Mucosa of rectum (tissue), 2 donors: Measurements from ENCODE around the gene METTL8.

Experiments
- H3K27ac ChIP-seq, 2 donors: one replicate each; pipeline ENCODE4 v1.7.0; 2013; ENCODE audit warnings: inconsistent platforms in 2 of 2, low read depth in 2 of 2, low read length in 2 of 2
- H3K27me3 ChIP-seq, 2 donors: one replicate each; pipeline ENCODE4 v1.7.0; 2013; ENCODE audit warnings: low read length in 2 of 2; ENCODE audit not compliant: control insufficient read depth in 2 of 2, insufficient read depth in 2 of 2
- H3K36me3 ChIP-seq, 2 donors: one replicate each; pipeline ENCODE4 v1.7.0; 2013; ENCODE audit warnings: low read length in 2 of 2; ENCODE audit not compliant: control insufficient read depth in 2 of 2, insufficient read depth in 2 of 2
- H3K4me1 ChIP-seq, 2 donors: one replicate each; pipeline ENCODE4 v1.7.0; 2013; ENCODE audit warnings: low read length in 2 of 2, mild to moderate bottlenecking in 1 of 2; ENCODE audit not compliant: control insufficient read depth in 2 of 2, insufficient read depth in 2 of 2
- H3K4me3 ChIP-seq, 2 donors: one replicate each; pipeline ENCODE4 v1.7.0; 2013; ENCODE audit warnings: low read length in 2 of 2
- H3K9ac ChIP-seq, 2 donors: one replicate each; pipeline ENCODE4 v1.7.0; 2013; ENCODE audit warnings: low read length in 2 of 2, low read depth in 1 of 2, mild to moderate bottlenecking in 1 of 2
- H3K9me3 ChIP-seq, 2 donors: one replicate each; pipeline ENCODE4 v1.7.0; 2013; ENCODE audit warnings: low read length in 2 of 2; ENCODE audit not compliant: control insufficient read depth in 2 of 2
- donor health status: healthy.
- donor health status: Normal muscosa, but diverticular disease.

METTL8 gene

GRCh38 chr2:171433763-171434012, at the start of gene METTL8:
Gene METTL8, minus strand, starts transcription at chr2:171433990. Its CDS starts 41,805 bp downstream, at chr2:171392185.
- Histone ChIP-seq H3K4me3 (peak within 1 kb of the TSS; percentile 91 to 94), H3K27ac (peak within 1 kb of the TSS; percentile 98 to 99), H3K9me3 (no peaks in the 10 kb centered on the region), H3K27me3 (no peaks in the 10 kb centered on the region), H3K36me3 (peaks cover 9 to 11% of the 10 kb centered on the region in 2 donors), H3K4me1 (peaks cover 16 to 17% of the 10 kb centered on the region in 2 donors), H3K9ac (peak within 1 kb of the TSS; percentile 89 to 96)

DNA sequence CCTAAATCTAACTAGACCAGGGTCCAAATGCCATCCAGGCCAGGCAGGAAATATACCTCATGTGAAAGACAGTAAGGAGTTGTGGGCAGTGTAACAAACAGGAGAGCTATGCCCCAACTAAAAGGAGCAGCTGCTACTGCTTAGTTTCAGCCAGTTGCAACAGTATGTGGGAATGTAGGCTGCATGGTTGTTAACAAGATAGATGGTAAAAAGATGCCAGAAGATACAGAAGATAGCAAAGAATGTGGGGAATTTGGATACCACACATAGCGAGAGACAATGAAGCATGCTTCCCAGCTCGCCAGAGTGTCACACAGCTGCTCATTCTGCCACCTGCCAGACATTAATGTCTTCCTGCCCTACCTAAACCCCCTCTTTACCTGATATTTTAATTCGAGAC, 49.1 kb upstream of the METTL8 start:
- Histone ChIP-seq H3K4me3 (no peak overlapping the region), H3K36me3 (peaks cover 6 to 11% of the 10 kb centered on the region in 2 donors), H3K9me3 (no peaks in the 10 kb centered on the region)

GRCh38 chr2:171482308-171482707, 48.5 kb upstream of the METTL8 start:
- Histone ChIP-seq H3K27ac (no peak overlapping the region), H3K4me1 (no peaks in the 10 kb centered on the region), H3K9ac (no peak overlapping the region), H3K27me3 (no peaks in the 10 kb centered on the region), H3K36me3 (peaks cover 6 to 11% of the 10 kb centered on the region in 2 donors), H3K9me3 (no peaks in the 10 kb centered on the region), H3K4me3 (no peak overlapping the region)

More for the DNA sequence above, 49.1 kb upstream of the METTL8 start:
- H3K27ac ChIP-seq = no peak overlapping the region
- no peaks in the 10 kb centered on the region for H3K4me1 ChIP-seq
- no peaks in the 10 kb centered on the region for H3K27me3 ChIP-seq
- H3K9ac ChIP-seq = no peak overlapping the region

- H3K36me3 ChIP-seq = peaks cover 6 to 11% of the 10 kb centered on the region in 2 donors
- no peak overlapping the region for H3K27ac ChIP-seq
- no peak overlapping the region for H3K4me3 ChIP-seq
- no peaks in the 10 kb centered on the region for H3K4me1 ChIP-seq
- H3K27me3 ChIP-seq = no peaks in the 10 kb centered on the region
- no peak overlapping the region for H3K9ac ChIP-seq
- H3K9me3 ChIP-seq = no peaks in the 10 kb centered on the region
Observed at GRCh38 chr2:171480908-171481307, 47.1 kb upstream of the METTL8 start.

GRCh38 chr2:171479154-171479814, 45.5 kb upstream of the METTL8 start:
- Histone ChIP-seq H3K9me3 (no peaks in the 10 kb centered on the region), H3K27ac (no peak overlapping the region), H3K9ac (no peak overlapping the region), H3K27me3 (no peaks in the 10 kb centered on the region), H3K4me1 (no peaks in the 10 kb centered on the region), H3K4me3 (no peak overlapping the region), H3K36me3 (peaks cover 6 to 17% of the 10 kb centered on the region in 2 donors)

DNA sequence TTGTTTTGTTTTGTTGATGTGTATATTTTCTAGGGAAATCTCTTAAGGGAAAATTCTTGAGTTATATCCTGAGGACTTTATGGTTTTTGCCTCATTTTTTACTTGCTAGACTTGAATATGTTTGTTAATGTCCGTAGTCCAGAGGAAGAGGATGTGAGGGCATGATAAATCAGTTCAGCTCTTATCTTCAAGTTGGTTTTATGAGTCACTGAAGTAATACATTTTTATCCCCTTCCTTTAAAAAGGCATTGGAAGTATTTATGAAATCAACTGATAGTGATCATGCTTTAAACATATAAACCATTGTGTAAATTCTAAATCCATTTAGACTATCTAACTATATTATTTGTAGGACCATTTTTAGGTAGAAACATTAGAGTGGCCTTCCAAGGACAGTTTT, 44.6 kb upstream of the METTL8 start:
- Histone ChIP-seq H3K27me3 (no peaks in the 10 kb centered on the region), H3K36me3 (peaks cover 6 to 18% of the 10 kb centered on the region in 2 donors), H3K4me1 (no peaks in the 10 kb centered on the region), H3K9me3 (no peaks in the 10 kb centered on the region), H3K9ac (no peak overlapping the region), H3K4me3 (no peak overlapping the region), H3K27ac (no peak overlapping the region)

- no peaks in the 10 kb centered on the region for H3K9me3 ChIP-seq
- H3K9ac ChIP-seq = no peak overlapping the region
- H3K27me3 ChIP-seq = no peaks in the 10 kb centered on the region
- H3K27ac ChIP-seq = no peak overlapping the region
- no peak overlapping the region for H3K4me3 ChIP-seq
- H3K36me3 ChIP-seq = peaks cover 6 to 17% of the 10 kb centered on the region in 2 donors
- no peaks in the 10 kb centered on the region for H3K4me1 ChIP-seq
Observed at GRCh38 chr2:171475979-171476378, 42.2 kb upstream of the METTL8 start.

GRCh38 chr2:171470129-171470528, 36.3 kb upstream of the METTL8 start:
- Histone ChIP-seq H3K36me3 (peaks cover 14 to 30% of the 10 kb centered on the region in 2 donors), H3K9me3 (no peaks in the 10 kb centered on the region), H3K27ac (no peak overlapping the region), H3K4me1 (no peaks in the 10 kb centered on the region), H3K27me3 (no peaks in the 10 kb centered on the region), H3K9ac (no peak overlapping the region), H3K4me3 (no peak overlapping the region)

- Histone ChIP-seq H3K9ac (no peak overlapping the region), H3K27me3 (no peaks in the 10 kb centered on the region), H3K9me3 (no peaks in the 10 kb centered on the region), H3K4me1 (no peaks in the 10 kb centered on the region), H3K4me3 (no peak overlapping the region), H3K27ac (no peak overlapping the region), H3K36me3 (peaks cover 14 to 26% of the 10 kb centered on the region in 2 donors)
Observed at GRCh38 chr2:171469176-171469575, 35.4 kb upstream of the METTL8 start.

GRCh38 chr2:171460537-171460936, 26.7 kb upstream of the METTL8 start:
- Histone ChIP-seq H3K9ac (no peak overlapping the region), H3K36me3 (peaks cover 3 to 12% of the 10 kb centered on the region in 2 donors), H3K4me1 (no peaks in the 10 kb centered on the region), H3K27ac (no peak overlapping the region), H3K4me3 (no peak overlapping the region), H3K9me3 (no peaks in the 10 kb centered on the region), H3K27me3 (no peaks in the 10 kb centered on the region)
